A549 (cell line): ENCODE data around the gene RHEB.

ENCODE experiments used
- BHLHE40 ChIP-seq: IDR thresholded peaks from 2 replicates; pipeline ENCODE4 v1.6.1; 2012; ENCODE audit warnings: low read depth, low read length, inconsistent platforms
- CTCF ChIP-seq: fragments of >200 bp; sonication (Bioruptor Twin); formaldehyde crosslinking; IDR thresholded peaks from 3 replicates; pipeline ENCODE4 v1.5.1; 2016
- E2F6 ChIP-seq: IDR thresholded peaks from 2 replicates; pipeline ENCODE4 v1.6.1; 2012; ENCODE audit warnings: low read depth, borderline replicate concordance
- EP300 ChIP-seq, 2 experiments: fragments of >200 bp; sonication (Bioruptor Twin); formaldehyde crosslinking; IDR thresholded peaks; 2 replicates in 1 of 2; 3 replicates in 1 of 2; pipeline ENCODE4 v1.6.1; 2016 to 2017
- MYC ChIP-seq: IDR thresholded peaks from 2 replicates; pipeline ENCODE4 v1.6.1; 2012; ENCODE audit warnings: mild to moderate bottlenecking, inconsistent platforms, low read length, improper control_type of control experiment, borderline replicate concordance
- POLR2A ChIP-seq: IDR thresholded peaks from 2 replicates; pipeline ENCODE4 v1.6.1; 2012; ENCODE audit warnings: mild to moderate bottlenecking, low read length
- RAD21 ChIP-seq, 2 experiments: fragments of >200 bp in 1 of 2; sonication (Bioruptor Twin) in 1 of 2; formaldehyde crosslinking in 1 of 2; IDR thresholded peaks in 1 of 2; conservative IDR thresholded peaks in 1 of 2; 2 replicates in 1 of 2; 3 replicates in 1 of 2; pipeline ENCODE4 v1.6.1; 2012 to 2018; ENCODE audit warnings: inconsistent platforms in 1 of 2

- TF ChIP-seq EP300 (IDR thresholded peaks at IDR 0.05) (no peak), E2F6 (no peak), BHLHE40 (no peak), MYC (no peak), CTCF (no peak), RAD21 (conservative IDR thresholded peaks at IDR 0.05 in 1 of 2, IDR thresholded peaks at IDR 0.05 in 1 of 2) (no peak), POLR2A (no peak)
Observed at GRCh38 chr7:151551820-151552219, 32.1 kb upstream of the RHEB start.
